ENCODE results near the gene MBD5.

DNA sequence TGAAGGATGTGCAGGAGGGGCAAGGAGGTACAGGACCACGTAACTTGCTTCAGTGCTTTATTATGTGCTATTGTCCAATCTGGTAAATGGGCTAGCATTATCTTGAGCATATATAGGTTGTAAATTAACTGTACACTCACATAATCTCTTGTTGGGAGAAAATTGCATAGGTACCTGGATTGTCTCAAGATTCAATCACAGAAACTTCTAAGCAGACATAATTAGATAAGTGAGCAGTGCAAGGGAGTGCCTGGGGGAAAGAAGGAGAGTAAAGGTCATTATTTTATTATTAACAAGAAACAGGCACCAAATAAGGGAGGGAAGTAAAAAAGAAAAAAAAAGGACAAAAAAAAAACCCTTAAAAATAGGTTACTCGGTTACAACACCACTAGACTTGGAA is 186.2 kb downstream of the MBD5 start:
- TF ChIP-seq, protein P1, sequence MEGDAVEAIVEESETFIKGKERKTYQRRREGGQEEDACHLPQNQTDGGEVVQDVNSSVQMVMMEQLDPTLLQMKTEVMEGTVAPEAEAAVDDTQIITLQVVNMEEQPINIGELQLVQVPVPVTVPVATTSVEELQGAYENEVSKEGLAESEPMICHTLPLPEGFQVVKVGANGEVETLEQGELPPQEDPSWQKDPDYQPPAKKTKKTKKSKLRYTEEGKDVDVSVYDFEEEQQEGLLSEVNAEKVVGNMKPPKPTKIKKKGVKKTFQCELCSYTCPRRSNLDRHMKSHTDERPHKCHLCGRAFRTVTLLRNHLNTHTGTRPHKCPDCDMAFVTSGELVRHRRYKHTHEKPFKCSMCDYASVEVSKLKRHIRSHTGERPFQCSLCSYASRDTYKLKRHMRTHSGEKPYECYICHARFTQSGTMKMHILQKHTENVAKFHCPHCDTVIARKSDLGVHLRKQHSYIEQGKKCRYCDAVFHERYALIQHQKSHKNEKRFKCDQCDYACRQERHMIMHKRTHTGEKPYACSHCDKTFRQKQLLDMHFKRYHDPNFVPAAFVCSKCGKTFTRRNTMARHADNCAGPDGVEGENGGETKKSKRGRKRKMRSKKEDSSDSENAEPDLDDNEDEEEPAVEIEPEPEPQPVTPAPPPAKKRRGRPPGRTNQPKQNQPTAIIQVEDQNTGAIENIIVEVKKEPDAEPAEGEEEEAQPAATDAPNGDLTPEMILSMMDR (IDR thresholded peaks at IDR 0.05; ENCODE audit: borderline replicate concordance, extremely low read depth, low read length, poor library complexity, severe bottlenecking) = no peak
- TF ChIP-seq EZH2 (IDR thresholded peaks at IDR 0.05; ENCODE audit: borderline replicate concordance, low read depth, low read length, severe bottlenecking) = no peak
